ENCODE results near the gene RNF225.
A peak's percentile ranks its signal among the peaks of the same experiment; 100 is the strongest.
"Not testable (repeated sequence)": the region's sequence is repeated elsewhere in the genome, so short reads cannot be mapped to it uniquely, and the experiment has no call there.

RNF225 gene

DNA sequence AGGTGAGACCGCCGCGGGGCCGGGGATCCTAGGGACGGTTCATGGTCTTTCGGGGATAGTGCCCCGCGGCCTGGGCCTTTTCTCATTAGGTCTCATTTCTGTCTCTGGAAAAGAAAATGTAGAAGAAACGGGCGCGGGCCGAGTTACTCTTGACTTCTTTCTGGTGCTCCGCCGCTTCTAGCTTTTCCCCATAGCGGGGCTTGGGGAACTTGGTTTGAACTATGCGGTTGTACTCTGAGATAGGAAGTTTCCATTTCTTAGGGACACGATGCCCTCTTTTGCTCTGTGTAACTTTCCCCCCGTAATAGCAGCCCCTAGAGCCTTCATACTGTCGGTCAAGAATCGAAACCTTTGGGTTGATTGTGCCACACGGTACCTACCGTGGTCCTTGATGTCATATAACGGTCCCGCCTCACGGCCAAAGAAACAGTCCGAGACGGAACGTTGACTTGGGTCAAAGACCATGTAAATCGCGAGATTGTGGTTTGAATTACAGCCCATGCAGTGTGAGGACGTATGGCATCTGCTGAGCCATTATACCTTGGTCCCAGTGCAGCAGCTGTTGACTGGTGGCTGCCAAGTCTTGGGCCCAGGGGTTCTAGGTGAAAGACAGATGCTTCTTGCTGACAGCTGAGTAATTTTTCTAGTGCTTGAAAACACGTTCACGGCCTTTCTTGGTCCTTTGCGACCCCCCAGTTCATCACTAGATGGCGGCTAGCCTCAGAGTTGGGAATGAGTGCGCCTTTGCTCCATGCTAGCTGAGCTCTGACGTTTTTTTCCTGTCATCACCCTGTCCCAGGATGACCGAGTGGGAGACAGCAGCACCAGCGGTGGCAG is 7.9 kb upstream of the RNF225 start:
- no peak for DNase-seq (ENCODE audit: low spot score)

DNA sequence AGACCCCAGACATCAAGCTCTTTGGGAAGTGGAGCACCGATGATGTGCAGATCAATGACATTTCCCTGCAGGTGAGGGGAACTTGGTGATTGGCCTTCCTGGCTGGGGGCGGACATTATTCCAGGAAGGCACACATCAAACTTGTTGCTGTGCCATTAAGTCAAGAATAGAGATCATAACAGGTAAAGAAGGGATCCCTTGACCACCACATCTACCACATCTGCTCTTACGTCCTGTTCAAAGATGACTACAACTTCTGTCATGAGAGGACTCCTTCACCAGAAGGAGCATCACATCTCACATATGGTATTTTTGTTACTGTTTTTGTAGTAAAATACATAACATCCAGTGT is 7.3 kb upstream of the RNF225 start:
- no peak for DNase-seq (ENCODE audit: low spot score)

DNA sequence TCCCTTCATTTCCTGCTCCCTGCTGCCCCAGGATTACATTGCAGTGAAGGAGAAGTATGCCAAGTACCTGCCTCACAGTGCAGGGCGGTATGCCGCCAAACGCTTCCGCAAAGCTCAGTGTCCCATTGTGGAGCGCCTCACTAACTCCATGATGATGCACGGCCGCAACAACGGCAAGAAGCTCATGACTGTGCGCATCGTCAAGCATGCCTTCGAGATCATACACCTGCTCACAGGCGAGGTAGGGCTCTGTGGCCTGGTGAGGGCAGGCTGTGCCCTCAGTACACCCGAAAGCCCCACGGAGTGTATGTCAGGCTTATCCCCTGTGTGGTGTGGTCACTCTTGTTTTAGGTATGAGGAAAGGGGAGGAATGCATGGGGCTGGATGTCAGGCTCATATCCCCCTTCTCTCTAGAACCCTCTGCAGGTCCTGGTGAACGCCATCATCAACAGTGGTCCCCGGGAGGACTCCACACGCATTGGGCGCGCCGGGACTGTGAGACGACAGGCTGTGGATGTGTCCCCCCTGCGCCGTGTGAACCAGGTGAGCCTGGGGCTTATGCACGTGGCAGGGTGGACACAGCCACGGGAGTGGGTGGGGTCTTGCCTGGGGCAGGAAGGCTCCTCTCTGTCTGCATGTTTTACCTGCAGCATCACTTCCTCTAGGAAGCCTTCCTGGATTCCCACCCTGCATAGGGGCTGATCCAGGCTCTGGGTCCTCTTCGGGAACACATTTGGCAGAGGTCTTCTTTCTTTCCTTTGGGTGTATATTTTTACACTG is 2.3 kb upstream of the RNF225 start:
- DNase-seq (ENCODE audit: low spot score) = no peak

DNA sequence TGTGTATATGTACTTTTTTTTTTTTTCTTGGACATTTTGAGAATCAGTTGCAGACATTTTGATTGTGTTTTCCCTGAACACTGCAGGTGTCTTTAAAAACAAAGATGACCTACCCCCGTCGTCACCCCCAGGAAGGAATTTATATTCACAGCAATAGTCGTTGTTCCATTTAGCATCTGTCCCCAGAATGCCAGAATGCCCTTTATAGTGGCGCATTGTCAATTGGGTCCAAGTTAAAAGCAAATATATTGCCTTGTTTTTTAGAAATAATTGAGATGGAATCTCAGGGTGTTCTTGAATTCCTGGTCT is 1.8 kb upstream of the RNF225 start:
- no peak for DNase-seq (ENCODE audit: low spot score)

DNA sequence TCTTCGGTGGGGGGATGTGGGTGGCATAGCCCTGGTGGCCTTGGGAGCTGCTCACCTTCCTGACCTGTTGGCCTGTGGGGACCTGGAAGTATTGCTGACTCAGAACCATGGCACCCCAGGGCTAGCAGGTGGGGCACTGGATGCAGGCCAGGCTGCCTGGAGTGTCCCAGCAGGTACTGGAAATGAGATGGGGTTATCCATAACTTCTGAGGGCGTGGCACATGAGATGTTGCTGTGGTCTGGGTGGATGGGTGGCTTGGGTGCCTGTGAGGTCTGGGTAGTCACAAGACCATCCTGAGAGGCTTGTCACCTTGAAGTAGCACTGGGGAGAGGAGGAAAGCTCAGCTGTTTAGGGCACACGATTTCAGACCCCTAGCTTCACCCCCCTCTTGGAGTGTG is 636 bp upstream of the RNF225 start:
- no peak for DNase-seq (ENCODE audit: low spot score)

DNA sequence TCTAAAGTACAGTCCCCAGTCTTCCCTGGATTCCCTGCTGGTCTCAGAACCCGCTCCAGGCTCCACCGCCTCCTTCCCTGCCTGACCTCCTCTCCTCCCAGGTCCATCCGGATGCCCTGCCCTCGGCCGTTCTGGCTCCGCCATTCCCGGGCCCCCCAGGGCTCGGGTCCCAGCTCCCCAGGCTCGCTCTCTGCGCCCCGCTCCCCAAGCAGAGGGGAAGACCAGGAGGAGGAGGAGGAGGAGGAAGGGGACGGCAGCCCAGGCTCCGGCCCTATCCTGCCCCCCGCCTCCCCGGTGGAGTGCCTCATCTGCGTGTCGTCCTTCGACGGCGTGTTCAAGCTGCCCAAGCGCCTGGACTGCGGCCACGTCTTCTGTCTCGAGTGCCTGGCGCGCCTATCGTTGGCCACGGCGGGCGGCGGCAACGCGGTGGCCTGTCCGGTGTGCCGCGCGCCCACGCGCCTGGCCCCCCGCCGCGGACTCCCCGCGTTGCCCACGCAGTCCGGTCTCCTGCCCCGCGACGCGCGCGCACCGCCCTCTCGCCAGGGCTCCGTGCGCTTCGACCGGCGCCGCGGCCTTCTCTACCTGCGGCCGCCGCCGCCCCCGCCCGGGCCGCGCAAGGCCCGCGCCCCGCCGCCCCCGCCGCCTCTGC is 647 bp downstream of the RNF225 start:
- no peak for DNase-seq (ENCODE audit: low spot score)

DNA sequence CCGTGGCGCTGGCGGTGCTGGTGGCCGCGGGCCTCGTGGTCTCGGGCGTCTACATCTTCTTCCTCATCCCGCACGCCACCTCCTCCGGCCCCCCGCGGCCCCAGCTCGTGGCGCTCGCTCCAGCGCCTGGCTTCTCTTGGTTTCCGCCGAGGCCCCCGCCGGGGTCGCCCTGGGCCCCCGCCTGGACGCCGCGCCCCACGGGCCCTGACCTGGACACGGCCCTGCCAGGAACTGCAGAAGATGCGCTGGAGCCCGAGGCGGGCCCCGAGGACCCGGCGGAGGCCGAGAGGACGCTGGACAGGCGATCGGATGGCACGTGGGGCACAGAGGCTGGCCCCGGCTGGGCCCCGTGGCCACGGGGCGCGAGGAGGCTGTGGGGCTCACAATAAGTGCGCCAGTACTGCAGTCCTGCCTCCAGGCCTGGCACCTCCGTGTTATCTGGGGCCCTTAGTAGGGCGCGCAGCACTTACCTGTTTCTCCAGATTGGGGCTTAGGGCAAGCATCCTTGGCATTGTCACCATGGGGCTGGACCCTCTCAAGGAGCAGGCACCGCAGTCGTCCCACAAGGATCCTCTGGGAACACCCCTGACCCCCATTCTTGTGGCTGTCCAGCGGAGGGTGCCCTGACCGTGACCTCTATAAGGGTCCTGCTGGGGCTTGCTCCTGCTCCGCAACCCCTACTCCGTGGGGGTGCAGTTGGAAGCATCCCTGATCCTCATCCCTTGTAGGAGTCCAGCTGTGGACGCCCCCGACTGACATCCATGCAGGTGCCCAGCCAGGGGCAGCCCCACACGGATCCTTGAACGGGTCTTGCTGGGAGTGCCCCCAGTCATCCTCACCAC is 1.5 kb downstream of the RNF225 start:
- no peak for DNase-seq (ENCODE audit: low spot score)

DNA sequence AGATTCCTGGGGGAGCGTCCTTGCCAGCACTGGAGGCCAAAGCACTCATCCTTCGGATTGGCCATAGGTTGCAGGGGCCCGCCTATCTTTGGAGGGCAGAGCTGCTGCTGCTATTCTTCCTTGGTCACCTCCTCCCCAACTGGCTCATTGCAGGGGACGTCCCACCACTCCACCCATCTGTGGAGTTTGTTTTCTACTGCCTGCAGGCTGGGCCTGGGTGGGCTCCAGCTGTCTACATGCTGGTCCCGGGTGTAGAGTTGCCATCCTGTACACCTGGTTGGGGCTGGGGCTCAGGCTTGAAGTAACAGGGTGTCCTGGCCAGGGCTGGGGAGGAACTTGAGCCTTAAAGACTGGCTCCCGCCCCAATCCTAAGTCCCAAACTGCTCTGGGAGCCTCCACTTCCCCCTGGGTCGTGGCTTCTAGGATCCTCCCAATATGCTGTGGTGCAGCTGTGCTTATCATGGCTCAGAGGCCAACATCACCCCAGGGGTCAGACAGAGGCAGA is 2.1 kb downstream of the RNF225 start:
- no peak for DNase-seq (ENCODE audit: low spot score)

DNA sequence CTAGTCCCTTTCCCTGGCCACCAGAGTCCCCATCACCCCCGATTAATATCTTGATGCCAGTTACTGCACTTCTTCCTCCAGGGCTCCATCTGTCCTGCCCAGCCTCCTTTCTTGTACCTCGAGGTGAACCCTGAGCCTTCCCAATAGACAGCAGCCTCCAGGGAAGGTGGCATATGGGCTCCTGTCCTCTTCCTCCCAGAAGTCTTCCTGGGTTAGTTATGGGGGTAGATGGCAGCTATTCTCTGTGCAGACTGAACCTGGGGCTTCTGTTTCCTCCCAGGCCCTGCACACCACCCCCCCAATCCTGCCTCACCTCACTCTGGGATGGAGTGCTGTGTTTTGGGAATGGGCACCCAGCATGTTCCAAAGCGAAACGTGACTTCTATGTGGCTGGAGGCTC is 2.6 kb downstream of the RNF225 start:
- no peak for DNase-seq (ENCODE audit: low spot score)

DNA sequence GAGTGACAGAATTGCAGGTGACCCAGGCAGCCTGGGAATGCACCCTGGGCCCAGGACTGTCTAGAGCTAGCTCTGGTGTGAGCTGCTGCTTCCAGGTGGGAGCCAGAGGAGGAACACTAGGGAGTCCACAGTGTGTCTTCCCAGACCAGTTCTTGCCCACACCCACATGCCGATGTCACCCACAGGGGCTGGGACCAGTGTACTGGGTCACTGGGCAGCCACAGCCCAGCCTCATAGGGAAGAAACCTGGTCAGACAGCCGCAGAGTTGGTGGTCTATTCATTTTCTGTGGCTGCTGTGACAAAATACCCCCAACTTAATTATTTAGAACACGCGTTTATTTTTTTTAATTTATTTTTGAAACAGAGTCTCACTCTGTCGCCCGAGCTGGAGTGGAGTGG is 3.1 kb downstream of the RNF225 start:
- no peak for DNase-seq (ENCODE audit: low spot score)

DNA sequence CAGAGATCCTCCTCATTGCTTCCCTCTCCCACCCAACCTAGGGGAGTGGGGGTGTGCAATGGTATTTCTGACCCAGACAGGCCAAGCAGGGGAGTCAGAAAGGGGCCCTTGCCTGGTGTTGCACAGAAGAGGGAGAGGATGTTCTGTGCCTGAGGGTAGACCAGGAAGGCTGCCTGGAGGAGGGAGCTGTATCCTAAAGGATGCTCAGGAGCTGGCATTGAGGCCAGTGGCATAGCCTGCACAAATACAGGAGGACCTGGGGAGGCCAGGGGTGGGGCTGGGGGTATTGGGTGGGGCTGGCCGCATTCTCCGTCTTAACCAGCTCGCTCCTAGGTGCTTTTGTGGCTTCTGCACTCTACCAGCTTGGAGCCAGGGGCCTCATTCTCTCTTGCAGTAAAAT is 4.4 kb downstream of the RNF225 start:
- DNase-seq (ENCODE audit: low spot score) = no peak

DNA sequence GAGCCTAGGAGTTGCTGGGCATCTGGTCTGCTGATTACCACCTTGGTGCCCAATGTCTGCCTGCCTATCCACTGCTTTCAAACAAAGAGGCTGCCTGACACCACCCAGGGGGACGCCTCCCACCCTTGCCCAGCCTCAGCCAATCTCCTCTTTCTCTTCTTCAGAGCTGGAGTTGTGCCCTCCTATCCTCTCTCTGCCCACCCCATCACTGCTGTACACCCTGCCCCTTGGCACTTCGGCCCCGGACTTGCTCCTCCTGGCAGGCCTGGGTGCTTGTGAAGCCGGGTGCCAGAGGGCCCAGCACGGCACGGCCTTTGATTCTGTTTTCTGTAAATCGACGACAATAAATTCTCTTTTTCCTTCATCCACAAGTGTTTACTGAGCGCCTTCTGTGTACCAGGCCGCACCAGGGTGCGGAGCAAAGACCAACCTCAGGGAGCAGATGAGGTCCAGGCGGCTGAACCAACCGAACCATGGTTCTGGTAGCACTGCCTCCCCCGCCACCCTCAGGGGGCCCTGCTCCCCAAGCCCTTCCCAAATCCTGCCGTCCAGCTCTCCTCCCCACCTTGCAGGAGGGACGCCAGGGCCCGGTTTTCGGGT is 5.0 kb downstream of the RNF225 start:
- DNase-seq (ENCODE audit: low spot score) = no peak

DNA sequence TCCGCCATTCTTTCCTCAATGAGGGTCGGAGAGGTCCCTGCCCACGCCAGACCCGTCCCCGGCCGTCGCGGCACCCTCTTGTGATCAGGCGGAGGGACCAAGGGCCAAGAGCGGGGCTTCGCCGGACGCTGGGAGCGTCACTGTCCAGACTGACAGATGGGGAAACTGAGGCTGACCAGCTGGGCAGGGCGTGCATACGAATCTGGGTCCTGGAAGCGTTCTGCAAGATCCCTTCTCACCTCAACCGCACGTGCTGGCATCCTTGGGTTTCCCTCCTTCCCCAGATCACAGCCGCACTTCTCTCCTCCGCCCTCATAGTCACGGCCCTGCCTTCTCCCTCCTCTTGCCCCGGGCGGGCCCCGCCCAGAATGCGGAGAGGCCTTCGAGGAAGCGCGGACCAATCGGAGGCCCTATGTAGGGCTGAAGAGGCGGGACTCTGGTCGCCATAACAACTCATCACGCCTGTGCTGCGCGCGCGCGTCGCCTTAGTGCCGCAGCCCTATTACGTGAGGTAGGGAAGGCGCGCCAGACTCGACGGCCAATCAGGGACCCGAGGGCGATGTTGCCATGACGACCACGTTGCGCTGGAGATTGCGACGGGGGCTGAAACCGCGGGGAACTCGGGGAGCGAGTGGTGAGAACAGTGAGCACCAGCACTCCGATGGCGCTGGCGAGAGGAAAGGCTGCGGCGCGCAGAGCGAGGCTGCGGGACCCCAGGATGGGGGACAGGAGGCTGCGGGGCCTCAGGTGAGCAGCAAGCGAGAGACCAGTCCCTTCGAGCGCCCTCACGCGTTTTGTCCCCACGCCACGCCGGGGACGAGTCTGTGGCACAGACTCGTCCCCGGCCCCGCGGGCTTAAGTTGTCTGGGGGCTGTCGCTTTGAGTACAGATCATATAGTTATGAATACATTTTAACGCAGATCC is 5.7 kb downstream of the RNF225 start:
- peak; percentile 99 for DNase-seq (ENCODE audit: low spot score)

DNA sequence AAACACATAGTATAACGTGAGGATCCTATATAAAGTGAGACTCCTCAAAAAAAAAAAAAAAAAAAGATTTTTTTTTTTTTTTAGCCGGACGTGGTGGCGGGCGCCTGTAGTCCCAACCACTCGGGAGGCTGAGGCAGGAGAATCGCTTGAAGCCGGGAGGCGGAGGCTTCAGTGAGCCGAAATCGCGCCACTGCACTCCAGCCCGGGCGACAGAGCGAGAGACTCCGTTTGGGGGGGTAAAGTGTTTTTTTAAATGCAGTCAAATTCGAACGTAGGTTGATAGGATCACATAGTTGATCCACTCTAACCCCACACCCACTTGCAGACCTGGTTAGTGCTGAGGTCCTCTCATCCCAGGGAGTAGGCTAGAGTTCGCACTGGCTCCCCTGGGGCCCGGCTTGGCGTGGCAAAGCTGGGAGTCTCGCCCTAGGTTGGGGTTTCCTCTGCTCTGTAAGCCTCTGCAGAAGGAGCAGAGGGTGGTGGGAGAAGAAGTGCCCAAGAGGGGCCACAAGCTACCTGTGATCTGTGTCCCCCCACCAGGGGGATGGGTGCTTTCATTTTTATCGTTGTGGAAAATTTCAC is 6.5 kb downstream of the RNF225 start:
- no peak for DNase-seq (ENCODE audit: low spot score)

DNA sequence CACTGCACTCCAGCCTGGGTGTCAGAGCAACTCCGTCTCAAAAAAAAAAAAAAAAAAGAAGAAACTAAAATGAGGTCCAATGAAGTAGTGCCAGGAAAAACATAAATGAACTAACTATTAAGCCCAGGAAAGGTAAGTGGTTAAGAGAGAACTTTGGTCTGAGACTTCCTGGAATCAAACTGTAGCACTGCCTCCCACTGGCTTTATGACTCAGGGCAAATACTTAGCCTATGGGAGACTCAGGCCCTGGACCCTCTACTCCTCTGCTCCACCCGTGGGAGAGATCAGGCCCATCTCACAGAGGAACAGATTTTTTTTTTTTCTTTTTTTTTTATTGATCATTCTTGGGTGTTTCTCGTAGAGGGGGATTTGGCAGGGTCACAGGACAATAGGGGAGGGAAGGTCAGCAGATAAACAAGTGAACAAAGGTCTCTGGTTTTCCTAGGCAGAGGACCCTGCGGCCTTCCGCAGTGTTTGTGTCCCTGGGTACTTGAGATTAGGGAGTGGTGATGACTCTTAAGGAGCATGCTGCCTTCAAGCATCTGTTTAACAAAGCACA is 8.5 kb downstream of the RNF225 start:
- not testable (repeated sequence) for DNase-seq (ENCODE audit: low spot score)

DNA sequence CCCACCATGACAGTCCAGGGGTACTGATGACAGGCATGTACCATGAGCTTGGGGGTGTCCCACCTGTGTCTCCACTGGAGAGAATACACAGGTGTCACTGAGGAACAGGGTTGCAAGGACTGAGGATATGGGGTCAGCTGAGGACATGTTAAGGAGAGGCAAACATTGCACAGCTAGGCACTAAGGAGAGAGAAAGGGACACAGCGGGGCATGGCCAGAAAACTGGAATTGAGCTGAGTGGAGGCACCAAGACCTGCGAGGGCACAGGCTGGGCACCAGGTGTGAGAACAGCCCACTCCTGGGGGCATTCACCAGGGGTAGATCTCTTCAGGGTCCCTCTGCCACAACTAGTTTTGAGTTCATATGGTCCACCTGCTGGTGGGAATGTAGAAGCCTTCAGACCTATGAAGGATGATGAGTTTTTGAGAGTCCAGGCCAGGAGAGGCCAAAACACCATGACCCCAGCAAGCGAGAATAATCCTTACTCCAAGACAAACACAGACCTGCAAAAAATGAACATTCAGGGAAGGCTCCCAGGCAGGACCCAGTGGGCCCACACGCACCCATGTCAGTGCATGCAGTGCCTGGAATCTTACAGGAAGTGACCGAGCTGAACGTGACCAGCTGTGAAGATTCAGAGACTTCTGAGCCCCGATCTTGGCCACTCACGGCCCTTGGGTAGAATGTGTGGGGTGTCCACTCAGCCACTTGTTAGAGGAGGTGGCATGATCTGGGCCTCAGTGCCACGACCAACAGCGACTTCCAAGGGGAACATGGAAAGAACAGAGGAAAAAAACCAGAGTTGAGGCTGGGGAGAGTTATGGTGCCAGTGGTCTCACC is 11.6 kb downstream of the RNF225 start:
- peak; percentile 59 for DNase-seq (ENCODE audit: low spot score)

DNA sequence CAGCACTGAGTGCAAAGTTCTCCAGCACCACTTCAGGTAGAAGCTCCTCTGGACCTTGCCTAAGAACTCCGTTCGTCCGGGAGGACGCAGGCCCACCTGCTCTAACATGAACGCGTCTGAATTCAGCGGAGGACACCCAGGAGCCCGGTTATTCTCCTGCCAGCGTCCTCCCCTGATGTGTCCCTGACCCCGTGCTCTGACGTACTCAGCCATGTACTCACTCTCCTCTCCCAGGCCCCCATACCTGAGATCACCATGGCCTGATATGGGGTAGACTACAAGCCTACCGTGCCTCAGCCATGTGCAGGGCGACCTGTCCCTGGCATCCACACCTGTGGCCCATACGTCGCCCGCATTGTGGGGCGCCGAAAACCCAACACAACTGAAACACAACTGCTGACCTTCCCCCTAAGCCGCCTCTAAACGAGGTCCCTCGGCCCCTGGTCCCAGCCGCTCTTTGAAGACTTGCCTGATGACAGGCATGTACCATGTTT is 12.2 kb downstream of the RNF225 start:
- DNase-seq (ENCODE audit: low spot score) = no peak

DNA sequence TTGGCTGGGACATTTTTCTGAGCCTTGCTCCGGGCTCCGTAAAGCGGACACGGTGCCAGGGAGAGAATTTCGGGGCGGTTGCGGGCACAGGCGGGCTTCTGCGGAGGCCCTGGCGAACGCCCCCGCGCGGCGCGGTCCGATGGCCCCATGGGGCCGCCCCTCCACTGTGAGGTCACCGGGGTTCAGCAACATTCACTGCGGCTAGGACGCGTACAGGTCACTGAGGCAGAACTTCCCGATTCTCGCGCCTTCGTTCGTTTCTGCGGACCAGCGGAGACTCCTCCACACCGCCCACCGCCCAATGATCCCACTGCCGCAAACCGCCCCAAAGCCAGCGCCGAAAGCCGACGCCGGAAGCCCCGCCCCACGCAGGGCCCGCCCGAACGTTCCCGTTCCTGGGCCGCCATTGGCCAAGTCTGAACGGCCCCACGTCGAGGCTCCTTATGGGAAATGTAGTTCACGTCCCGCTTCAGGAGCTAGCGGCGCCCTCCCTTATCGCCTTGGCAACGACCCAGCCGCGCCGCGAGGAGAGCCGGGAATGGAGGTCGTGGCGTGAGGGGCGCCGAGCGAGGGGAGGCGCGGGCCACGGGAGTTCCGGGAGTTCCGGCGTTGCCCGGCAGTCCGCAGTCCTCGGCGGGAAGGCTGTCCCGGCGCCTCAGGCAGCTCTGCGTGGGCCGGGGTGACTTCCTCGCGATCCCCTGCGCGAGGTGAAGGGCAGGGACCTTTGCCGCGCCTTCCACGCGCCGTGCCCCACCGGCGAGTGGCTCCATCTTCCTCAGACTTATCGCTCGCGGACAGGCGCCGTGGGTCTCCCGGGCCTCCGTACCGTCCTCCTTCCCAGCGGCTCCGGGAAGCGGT is 12.9 kb downstream of the RNF225 start, which contains the start of gene ZNF584:
ZNF584 (plus strand) TSS at position 498 of the 858 bp plus-strand sequence. CDS start 499 bp downstream, outside the sequence.
- DNase-seq (ENCODE audit: low spot score) = peak; percentile 96
